ENCODE results near the gene LASP1.

LASP1 gene

DNA sequence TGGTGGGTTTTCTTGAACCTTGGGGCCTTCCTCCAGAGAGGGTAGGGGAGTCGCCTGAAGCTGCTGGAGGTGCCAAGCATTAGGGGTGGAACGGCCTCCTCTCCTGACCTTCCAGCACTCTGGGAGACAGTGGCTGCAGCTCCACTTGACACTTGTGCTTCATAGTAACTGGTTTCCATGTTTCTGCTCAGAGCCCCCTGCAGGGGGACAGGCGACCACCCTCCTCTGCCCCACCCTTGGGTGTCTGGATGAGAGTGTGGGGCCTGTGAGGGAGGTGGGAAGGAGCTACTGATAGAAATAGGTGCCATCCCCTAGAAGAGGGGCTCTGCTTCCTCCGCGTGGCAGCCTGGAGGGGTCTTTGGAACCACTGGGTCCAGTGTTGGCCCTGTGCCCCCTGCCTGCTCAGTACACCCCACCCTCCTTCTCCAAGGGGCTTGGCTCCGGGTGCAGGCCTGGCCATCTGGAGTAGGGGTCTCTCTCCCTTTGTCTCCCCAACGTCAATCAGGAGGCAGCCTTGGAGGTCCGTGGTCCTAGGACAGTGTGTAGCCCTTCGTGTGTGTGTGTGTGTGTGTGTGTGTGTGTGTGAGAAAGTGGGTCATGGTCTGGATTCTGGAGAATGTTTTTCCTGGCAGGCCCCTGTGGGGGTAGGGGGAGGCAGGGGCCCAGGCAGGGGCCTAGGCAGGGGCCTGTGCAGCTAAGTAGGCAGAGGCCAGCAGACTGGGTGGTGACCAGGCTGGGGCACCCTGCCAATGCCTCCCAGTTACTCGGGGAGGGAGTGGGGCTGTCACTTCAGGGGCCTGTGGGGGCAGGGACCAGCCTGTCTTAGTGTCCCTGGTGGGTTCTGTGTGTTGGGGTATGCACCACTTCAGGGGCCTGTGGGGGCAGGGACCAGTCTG lies 4.9 kb downstream of the LASP1 start:
- TF ChIP-seq, protein P1, sequence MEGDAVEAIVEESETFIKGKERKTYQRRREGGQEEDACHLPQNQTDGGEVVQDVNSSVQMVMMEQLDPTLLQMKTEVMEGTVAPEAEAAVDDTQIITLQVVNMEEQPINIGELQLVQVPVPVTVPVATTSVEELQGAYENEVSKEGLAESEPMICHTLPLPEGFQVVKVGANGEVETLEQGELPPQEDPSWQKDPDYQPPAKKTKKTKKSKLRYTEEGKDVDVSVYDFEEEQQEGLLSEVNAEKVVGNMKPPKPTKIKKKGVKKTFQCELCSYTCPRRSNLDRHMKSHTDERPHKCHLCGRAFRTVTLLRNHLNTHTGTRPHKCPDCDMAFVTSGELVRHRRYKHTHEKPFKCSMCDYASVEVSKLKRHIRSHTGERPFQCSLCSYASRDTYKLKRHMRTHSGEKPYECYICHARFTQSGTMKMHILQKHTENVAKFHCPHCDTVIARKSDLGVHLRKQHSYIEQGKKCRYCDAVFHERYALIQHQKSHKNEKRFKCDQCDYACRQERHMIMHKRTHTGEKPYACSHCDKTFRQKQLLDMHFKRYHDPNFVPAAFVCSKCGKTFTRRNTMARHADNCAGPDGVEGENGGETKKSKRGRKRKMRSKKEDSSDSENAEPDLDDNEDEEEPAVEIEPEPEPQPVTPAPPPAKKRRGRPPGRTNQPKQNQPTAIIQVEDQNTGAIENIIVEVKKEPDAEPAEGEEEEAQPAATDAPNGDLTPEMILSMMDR (IDR thresholded peaks at IDR 0.05; ENCODE audit: extremely low read depth, insufficient read depth, missing control alignments): no peak
- DNase-seq (ENCODE audit: low spot score): no peak
- in situ Hi-C loops (cut with MboI; ENCODE audit: low pct_unique_long_range_greater_than_20kb, low sequenced_read_pairs, unreplicated experiment): no loop called here

DNA sequence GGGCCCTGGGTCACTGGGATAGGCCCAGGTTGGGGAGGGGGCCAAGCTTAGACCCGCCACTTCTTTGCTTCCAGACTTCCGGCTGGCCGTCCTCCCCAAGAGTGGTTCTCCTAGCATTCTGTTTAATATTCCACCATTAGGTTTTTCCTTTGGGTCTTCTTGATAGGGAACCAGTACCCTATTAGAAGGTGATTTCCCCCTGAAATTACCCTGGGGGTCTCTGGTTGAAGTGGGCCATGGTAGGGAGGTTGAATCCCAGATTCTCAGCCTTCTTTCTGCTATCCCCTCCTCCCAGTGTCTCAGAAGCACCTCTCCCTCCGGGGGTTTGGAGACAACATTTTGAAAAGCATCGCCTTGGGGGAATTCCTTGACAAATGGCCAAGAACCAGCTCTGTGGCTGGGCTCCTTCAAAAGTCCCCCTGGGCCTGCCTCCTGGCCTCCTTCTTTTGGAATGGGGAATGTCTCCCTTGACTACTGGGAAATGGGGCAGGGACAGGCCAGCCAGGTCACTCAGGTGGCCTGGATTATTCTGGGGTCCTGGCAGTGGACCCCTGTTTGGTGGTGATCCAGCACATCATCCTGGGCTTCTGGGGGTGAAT lies 5.7 kb downstream of the LASP1 start:
- TF ChIP-seq, protein P1 (IDR thresholded peaks at IDR 0.05; ENCODE audit: extremely low read depth, insufficient read depth, missing control alignments): no peak
- DNase-seq (ENCODE audit: low spot score): no peak
- in situ Hi-C loops (cut with MboI; ENCODE audit: low pct_unique_long_range_greater_than_20kb, low sequenced_read_pairs, unreplicated experiment): no loop called here

DNA sequence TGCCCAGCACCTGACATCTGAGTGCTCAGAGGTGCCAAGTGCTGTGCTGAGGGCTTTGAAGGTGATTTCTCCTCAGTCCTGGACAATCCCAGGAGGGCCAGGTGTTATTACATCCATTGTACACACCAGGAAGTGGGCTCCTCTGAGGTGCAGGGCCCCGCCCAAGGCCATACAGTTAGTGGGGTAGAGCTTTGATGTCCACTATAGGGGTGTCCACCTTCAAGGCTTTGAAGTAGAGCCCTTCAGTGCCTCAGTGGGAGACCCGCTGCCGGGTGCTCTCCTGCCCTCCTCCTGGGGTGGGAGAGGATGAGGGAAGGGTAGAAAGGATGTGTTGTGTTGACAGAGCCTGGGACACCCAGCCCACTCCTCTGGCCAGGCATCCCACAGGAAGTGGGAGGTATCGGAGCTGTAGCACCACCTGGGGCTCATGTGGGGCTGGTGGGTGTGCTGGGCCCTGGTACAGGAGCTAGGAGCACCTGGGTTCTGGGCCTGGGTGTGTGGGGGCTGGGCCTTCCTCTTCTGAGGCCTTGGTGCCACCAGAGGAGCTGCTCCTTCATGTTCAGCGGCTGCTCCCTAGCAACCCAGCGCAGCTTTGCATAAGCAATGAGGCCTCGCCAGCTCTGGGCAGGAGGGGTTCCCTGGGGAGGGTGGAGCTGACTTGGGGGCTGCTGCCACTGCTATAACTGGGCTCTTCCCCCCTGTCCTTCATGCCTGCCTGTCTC lies 7.4 kb downstream of the LASP1 start:
- TF ChIP-seq, protein P1 (IDR thresholded peaks at IDR 0.05; ENCODE audit: extremely low read depth, insufficient read depth, missing control alignments): no peak
- no peak for DNase-seq (ENCODE audit: low spot score)
- in situ Hi-C loops (cut with MboI; ENCODE audit: low pct_unique_long_range_greater_than_20kb, low sequenced_read_pairs, unreplicated experiment): no loop called here

DNA sequence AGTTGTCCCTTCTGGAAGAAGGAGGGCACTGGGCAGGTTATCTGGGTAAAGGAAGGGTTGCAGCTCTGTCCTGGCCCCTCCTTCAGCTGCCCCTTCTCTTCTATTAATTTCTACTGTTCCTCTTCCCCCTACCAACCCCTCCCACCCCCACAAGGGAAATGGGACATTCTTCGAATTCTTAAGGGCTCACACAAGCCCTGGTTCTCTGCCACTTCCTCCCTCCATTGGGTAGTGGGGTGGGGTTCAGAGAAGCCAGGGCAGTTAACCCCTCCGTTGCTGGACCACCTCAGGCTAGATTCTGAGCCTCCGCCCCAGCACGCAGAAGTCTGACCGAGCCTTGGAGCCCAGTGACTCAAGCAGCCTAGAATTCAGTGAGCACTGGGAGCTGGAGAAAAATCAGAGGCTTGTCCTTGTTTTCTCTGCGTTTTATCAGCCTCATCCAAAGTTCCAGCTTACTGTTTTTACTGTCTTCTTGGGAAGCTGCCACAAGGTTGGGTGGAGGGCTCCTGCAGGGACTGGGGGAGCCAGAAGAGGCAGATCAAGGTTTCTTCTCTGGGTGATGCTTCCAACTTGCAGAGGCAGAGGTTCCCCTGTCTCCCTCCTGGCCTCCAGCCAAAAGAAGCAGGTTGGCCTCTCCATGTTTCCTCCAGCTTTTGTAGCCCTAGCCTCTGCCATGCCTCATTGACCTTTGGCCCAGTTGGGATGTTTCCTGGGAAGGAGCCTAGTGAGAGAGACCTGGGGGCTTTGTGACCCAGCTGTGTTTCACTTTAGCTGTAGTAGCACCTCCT lies 10.2 kb downstream of the LASP1 start:
- no peak for DNase-seq (ENCODE audit: low spot score)
- TF ChIP-seq, protein P1 (IDR thresholded peaks at IDR 0.05; ENCODE audit: extremely low read depth, insufficient read depth, missing control alignments): no peak
- in situ Hi-C loops (cut with MboI; ENCODE audit: low pct_unique_long_range_greater_than_20kb, low sequenced_read_pairs, unreplicated experiment): no loop called here

DNA sequence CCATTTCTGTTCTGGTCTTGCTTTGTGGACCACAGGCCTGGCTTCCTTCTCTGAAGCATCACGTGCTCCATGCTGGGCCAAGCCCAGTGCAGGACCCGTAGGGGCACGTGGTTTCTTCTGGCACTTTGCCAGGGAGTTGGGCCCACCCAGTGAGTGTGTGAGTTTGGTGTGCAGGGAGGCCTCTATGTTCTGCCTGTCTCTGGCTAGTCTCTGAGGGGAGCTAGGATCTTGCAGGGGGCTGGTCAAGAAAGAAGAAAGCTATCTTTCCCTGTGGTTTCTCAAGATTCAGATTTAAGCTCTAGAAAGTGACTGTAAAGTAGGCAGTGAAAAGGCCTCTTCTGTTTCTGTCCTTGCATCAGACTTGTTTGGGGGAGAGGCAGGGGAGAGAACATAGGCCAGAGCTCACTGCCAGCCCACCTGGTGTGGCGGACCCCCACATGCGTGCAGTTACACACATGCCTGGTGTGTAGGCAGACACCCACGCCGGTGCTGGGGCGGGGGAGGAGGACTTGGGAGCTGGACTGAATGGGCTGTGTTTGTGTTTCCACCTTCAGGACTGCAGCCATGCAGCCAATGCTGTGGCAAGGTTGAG lies 11.8 kb downstream of the LASP1 start:
- no peak for DNase-seq (ENCODE audit: low spot score)
- TF ChIP-seq, protein P1 (IDR thresholded peaks at IDR 0.05; ENCODE audit: extremely low read depth, insufficient read depth, missing control alignments): no peak
- in situ Hi-C loops (cut with MboI; ENCODE audit: low pct_unique_long_range_greater_than_20kb, low sequenced_read_pairs, unreplicated experiment): no loop called here

All from GM13977 (cell line).